Large intestine (tissue), 3 donors: ENCODE data around the gene MAN1A2. TPM values are rescaled to one million over a fixed set of nuclear protein-coding genes. Genes with fewer than 3 reads are reported as not detected.
A peak's percentile ranks its signal among the peaks of the same experiment; 100 is the strongest.

Experiments
- DNase-seq, 2 donors: peaks; one replicate each; pipeline versions ENCODE4 v3.0.0 to v3.0.0-alpha.2; 2013
- H3K27ac ChIP-seq: one replicate; pipeline ENCODE4 v1.5.1; 2013; ENCODE audit warnings: low read length
- H3K27me3 ChIP-seq: 2 replicates; pipeline ENCODE4 v1.6.1; 2013; ENCODE audit warnings: low read length; ENCODE audit not compliant: control insufficient read depth, insufficient read depth
- H3K36me3 ChIP-seq: 2 replicates; pipeline ENCODE4 v1.6.1; 2013; ENCODE audit warnings: low read length; ENCODE audit not compliant: control insufficient read depth, insufficient read depth
- H3K4me1 ChIP-seq: one replicate; pipeline ENCODE4 v1.6.1; 2013; ENCODE audit warnings: low read length; ENCODE audit not compliant: control insufficient read depth, insufficient read depth
- H3K4me3 ChIP-seq: one replicate; pipeline ENCODE4 v1.5.1; 2013; ENCODE audit warnings: low read length
- H3K9me3 ChIP-seq: one replicate; pipeline ENCODE4 v1.6.1; 2013; ENCODE audit warnings: mild to moderate bottlenecking, low read depth, low read length, moderate library complexity; ENCODE audit not compliant: control insufficient read depth
- WGBS: methylation state at CpG from one replicate; pipeline ENCODE4 v1.1.5; 2013; ENCODE audit warnings: low lambda C conversion rate; ENCODE audit not compliant: insufficient coverage; 5-methylcytosine and 5-hydroxymethylcytosine counted together
- polyA plus RNA-seq: library from polyadenylated mRNA; unstranded; fragments of 120-200 nt; gene quantifications from one replicate; pipeline ENCODE4 v1.2.1, GENCODE V29; 2013

Gene MAN1A2
- polyA plus RNA-seq, 1 donor, result 28.3 TPM

- WGBS, result 80% methylated on average over 1 of the region's 2 CpGs
- Histone ChIP-seq H3K36me3 (peaks cover 5% of the 10 kb centered on the region), H3K27ac (no peak overlapping the region), H3K4me1 (no peaks in the 10 kb centered on the region), H3K9me3 (no peaks in the 10 kb centered on the region), H3K4me3 (no peak overlapping the region), H3K27me3 (no peaks in the 10 kb centered on the region)
- DNase-seq, result no peak
These were observed 160.4 kb downstream of the MAN1A2 start for GRCh38 chr1:117527566-117528102.

GRCh38 chr1:117529683-117530082 lies 162.4 kb downstream of the MAN1A2 start:
- H3K27me3 ChIP-seq, result no peaks in the 10 kb centered on the region
- no peak overlapping the region for H3K27ac ChIP-seq
- no peak overlapping the region for H3K4me3 ChIP-seq
- no peaks in the 10 kb centered on the region for H3K9me3 ChIP-seq
- no peaks in the 10 kb centered on the region for H3K4me1 ChIP-seq
- H3K36me3 ChIP-seq, result peaks cover 3% of the 10 kb centered on the region
- WGBS, result no CpG with 5 or more reads among the region's 3 CpGs
- no peak for DNase-seq

GRCh38 chr1:117531222-117531621 lies 164.0 kb downstream of the MAN1A2 start:
- Histone ChIP-seq H3K27ac (no peak overlapping the region), H3K4me1 (no peaks in the 10 kb centered on the region), H3K36me3 (no peaks in the 10 kb centered on the region), H3K9me3 (no peaks in the 10 kb centered on the region), H3K27me3 (no peaks in the 10 kb centered on the region), H3K4me3 (no peak overlapping the region)
- no peak for DNase-seq

DNA sequence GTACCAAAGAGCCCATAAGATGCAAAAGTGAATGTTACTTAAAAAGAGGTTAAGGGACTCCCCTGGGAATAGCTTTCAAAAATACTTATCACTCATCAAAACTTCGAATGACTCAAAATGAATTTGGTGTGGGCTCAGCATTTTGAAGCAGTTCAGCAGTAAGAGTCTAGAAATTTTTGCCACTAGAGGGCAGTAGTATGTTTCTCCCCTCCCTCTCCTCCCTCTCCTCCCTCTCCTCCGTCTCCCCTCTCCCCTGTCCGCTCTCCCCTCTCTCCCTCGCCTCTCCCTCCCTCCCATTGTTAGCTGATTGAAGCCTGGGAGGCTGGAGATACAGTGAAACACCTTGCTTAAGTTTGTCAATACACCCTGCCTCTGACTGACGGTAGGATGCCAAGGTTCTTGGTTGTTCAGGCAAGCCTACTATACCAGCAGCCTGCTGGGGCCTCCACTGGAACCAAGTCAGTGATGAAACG lies 167.8 kb downstream of the MAN1A2 start:
- no peaks in the 10 kb centered on the region for H3K27me3 ChIP-seq
- no peak overlapping the region for H3K4me3 ChIP-seq
- no peaks in the 10 kb centered on the region for H3K36me3 ChIP-seq
- H3K9me3 ChIP-seq, result no peaks in the 10 kb centered on the region
- peak; percentile 31 to 42 for DNase-seq
- H3K4me1 ChIP-seq, result no peaks in the 10 kb centered on the region
- no peak overlapping the region for H3K27ac ChIP-seq
- 0% methylated on average over 1 of the region's 6 CpGs for WGBS

- Histone ChIP-seq H3K4me1 (no peaks in the 10 kb centered on the region), H3K27ac (no peak overlapping the region), H3K27me3 (no peaks in the 10 kb centered on the region), H3K9me3 (no peaks in the 10 kb centered on the region), H3K36me3 (no peaks in the 10 kb centered on the region), H3K4me3 (no peak overlapping the region)
- no peak for DNase-seq
- WGBS, result 90% methylated on average over 3 of the region's 6 CpGs
These were observed 168.6 kb downstream of the MAN1A2 start for GRCh38 chr1:117535821-117536220.

GRCh38 chr1:117537291-117537920 lies 170.2 kb downstream of the MAN1A2 start:
- WGBS, result 45% methylated on average over 6 of the region's 10 CpGs
- Histone ChIP-seq H3K27ac (no peak overlapping the region), H3K4me3 (no peak overlapping the region), H3K27me3 (no peaks in the 10 kb centered on the region), H3K4me1 (no peaks in the 10 kb centered on the region), H3K36me3 (no peaks in the 10 kb centered on the region), H3K9me3 (no peaks in the 10 kb centered on the region)
- DNase-seq, result peak; percentile 23 to 61

DNA sequence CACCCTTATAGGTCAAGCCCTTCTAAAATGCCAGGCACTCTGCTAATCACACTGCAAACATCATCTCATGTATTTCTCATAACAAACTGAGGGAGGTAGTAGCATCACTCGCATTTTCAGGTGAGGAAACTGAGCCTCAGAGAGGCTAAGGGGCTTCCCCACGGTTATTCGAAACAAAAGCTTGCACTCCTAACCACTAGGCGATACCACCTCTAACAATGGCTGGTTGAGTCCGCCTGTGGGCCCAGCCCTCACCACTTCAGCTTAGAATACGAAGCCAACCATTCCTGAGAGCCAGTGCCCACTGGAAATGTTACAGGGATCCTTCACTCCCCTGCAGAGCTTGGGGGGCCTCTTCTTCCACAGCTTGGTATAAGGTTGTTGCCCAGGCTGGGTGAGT lies 173.3 kb downstream of the MAN1A2 start:
- DNase-seq, result no peak
- Histone ChIP-seq H3K4me3 (no peak overlapping the region), H3K27me3 (no peaks in the 10 kb centered on the region), H3K4me1 (peaks cover 9% of the 10 kb centered on the region), H3K27ac (no peak overlapping the region), H3K36me3 (no peaks in the 10 kb centered on the region), H3K9me3 (no peaks in the 10 kb centered on the region)
- WGBS, result no CpG with 5 or more reads among the region's 6 CpGs

- no peak overlapping the region for H3K4me3 ChIP-seq
- H3K27ac ChIP-seq, result no peak overlapping the region
- no CpG with 5 or more reads among the region's 5 CpGs for WGBS
- no peaks in the 10 kb centered on the region for H3K36me3 ChIP-seq
- no peak for DNase-seq
- H3K27me3 ChIP-seq, result no peaks in the 10 kb centered on the region
- H3K9me3 ChIP-seq, result no peaks in the 10 kb centered on the region
- peaks cover 9% of the 10 kb centered on the region for H3K4me1 ChIP-seq
These were observed 173.8 kb downstream of the MAN1A2 start for GRCh38 chr1:117541003-117541402.

DNA sequence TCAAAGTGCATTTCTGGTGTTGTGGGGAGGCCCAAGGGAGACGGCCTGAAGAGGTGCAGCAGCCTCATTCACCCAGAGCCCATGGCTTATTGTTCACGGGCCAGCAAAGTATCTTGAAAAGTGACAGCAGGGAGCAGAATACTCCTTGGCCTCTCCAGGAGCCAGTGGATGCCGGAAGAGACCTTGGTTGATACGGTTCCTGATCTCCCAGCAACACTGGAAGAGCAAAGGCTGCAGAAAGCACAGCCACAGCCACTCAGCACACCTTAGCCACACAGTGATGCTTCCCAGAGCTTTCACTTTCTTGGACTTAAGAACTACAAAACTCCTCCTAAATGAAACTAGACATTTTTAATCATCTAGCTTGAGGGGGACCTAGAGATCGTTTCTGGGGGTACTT lies 174.3 kb downstream of the MAN1A2 start:
- peak in 1 of 2 donors; percentile 33 for DNase-seq
- no peaks in the 10 kb centered on the region for H3K36me3 ChIP-seq
- H3K27ac ChIP-seq, result no peak overlapping the region

GRCh38 chr1:117544509-117545109 lies 177.4 kb downstream of the MAN1A2 start:
- Histone ChIP-seq H3K27ac (peak overlapping the region; percentile 13), H3K36me3 (no peaks in the 10 kb centered on the region), H3K4me1 (peaks cover 9% of the 10 kb centered on the region), H3K9me3 (no peaks in the 10 kb centered on the region), H3K27me3 (no peaks in the 10 kb centered on the region), H3K4me3 (no peak overlapping the region)
- DNase-seq, result peak; percentile 77 to 92
- no CpG with 5 or more reads among the region's 4 CpGs for WGBS

More for the DNA sequence above, 174.3 kb downstream of the MAN1A2 start:
- Histone ChIP-seq H3K27me3 (no peaks in the 10 kb centered on the region), H3K4me3 (no peak overlapping the region), H3K4me1 (peaks cover 9% of the 10 kb centered on the region), H3K9me3 (no peaks in the 10 kb centered on the region)
- no CpG with 5 or more reads among the region's 5 CpGs for WGBS

GRCh38 chr1:117546467-117546866 lies 179.2 kb downstream of the MAN1A2 start:
- peaks cover 9% of the 10 kb centered on the region for H3K4me1 ChIP-seq
- DNase-seq, result no peak
- no peaks in the 10 kb centered on the region for H3K36me3 ChIP-seq
- no CpG with 5 or more reads among the region's 2 CpGs for WGBS
- H3K4me3 ChIP-seq, result no peak overlapping the region
- H3K27ac ChIP-seq, result no peak overlapping the region
- H3K9me3 ChIP-seq, result no peaks in the 10 kb centered on the region
- no peaks in the 10 kb centered on the region for H3K27me3 ChIP-seq
